ENCODE data around the gene PLAC9.
A peak's percentile ranks its signal among the peaks of the same experiment; 100 is the strongest.

PLAC9 gene

DNA sequence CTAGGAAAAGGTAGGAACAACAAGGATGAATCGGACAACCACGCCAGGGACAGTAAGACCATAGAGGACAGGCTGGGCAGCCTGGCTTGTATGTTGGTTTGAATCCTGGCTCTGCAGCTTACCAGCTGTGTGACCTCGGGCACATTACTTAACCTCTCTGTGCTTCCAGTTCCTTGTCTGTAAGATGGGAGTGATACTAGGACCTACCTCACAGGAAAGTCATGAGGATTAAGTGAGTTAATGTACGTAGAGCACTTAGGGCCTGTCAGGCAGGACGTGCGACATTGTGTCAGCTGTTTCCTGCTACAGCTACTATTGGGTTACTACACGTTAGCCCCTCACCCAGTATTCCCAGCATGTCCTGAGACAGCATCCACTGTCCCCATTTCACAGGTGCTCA lies 32.1 kb downstream of the PLAC9 start:
- POLR2A ChIA-PET, result interaction anchor here (1.0 kb wide), 1 partner anchor 41 kb away, joined by 3 read pairs; the partner anchor contains the start of gene ANXA11
- TF ChIP-seq, protein P1, sequence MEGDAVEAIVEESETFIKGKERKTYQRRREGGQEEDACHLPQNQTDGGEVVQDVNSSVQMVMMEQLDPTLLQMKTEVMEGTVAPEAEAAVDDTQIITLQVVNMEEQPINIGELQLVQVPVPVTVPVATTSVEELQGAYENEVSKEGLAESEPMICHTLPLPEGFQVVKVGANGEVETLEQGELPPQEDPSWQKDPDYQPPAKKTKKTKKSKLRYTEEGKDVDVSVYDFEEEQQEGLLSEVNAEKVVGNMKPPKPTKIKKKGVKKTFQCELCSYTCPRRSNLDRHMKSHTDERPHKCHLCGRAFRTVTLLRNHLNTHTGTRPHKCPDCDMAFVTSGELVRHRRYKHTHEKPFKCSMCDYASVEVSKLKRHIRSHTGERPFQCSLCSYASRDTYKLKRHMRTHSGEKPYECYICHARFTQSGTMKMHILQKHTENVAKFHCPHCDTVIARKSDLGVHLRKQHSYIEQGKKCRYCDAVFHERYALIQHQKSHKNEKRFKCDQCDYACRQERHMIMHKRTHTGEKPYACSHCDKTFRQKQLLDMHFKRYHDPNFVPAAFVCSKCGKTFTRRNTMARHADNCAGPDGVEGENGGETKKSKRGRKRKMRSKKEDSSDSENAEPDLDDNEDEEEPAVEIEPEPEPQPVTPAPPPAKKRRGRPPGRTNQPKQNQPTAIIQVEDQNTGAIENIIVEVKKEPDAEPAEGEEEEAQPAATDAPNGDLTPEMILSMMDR (IDR thresholded peaks at IDR 0.05; ENCODE audit: insufficient read depth, low read length, missing control alignments), result no peak
- no peak overlapping the region for H3K4me3 ChIP-seq (ENCODE audit: low read depth, low read length)
- CTCF ChIA-PET, result interaction anchor here (0.8 to 2.5 kb wide), 3 partner anchors 14 to 21 kb away, joined by 3 to 8 read pairs (median 5); no protein-coding TSS in a partner anchor
- DNase-seq (ENCODE audit: low read depth, low spot score), result no peak

GRCh38 chr10:80165173-80165572 lies 32.6 kb downstream of the PLAC9 start:
- CTCF ChIA-PET, result interaction anchor here (1.6 to 2.5 kb wide), 2 partner anchors 13 to 21 kb away, joined by 5 to 8 read pairs; no protein-coding TSS in a partner anchor
- POLR2A ChIA-PET, result interaction anchor here (1.0 to 1.3 kb wide), 2 partner anchors 38 to 40 kb away, joined by 3 read pairs; partner anchors contain the start of gene ANXA11
- no peak for DNase-seq (ENCODE audit: low read depth, low spot score)
- H3K4me3 ChIP-seq (ENCODE audit: low read depth, low read length), result no peak overlapping the region
- TF ChIP-seq, protein P1 (IDR thresholded peaks at IDR 0.05; ENCODE audit: insufficient read depth, low read length, missing control alignments), result peak; percentile 13

GRCh38 chr10:80166581-80167470 lies 34.3 kb downstream of the PLAC9 start:
- ChIA-PET CTCF (interaction anchor here (1.5 to 2.7 kb wide), 2 partner anchors 12 to 14 kb away, joined by 3 to 17 read pairs; no protein-coding TSS in a partner anchor), POLR2A (no interaction called here)
- TF ChIP-seq, protein P1 (IDR thresholded peaks at IDR 0.05; ENCODE audit: insufficient read depth, low read length, missing control alignments), result no peak
- DNase-seq (ENCODE audit: low read depth, low spot score), result no peak
- no peak overlapping the region for H3K4me3 ChIP-seq (ENCODE audit: low read depth, low read length)

DNA sequence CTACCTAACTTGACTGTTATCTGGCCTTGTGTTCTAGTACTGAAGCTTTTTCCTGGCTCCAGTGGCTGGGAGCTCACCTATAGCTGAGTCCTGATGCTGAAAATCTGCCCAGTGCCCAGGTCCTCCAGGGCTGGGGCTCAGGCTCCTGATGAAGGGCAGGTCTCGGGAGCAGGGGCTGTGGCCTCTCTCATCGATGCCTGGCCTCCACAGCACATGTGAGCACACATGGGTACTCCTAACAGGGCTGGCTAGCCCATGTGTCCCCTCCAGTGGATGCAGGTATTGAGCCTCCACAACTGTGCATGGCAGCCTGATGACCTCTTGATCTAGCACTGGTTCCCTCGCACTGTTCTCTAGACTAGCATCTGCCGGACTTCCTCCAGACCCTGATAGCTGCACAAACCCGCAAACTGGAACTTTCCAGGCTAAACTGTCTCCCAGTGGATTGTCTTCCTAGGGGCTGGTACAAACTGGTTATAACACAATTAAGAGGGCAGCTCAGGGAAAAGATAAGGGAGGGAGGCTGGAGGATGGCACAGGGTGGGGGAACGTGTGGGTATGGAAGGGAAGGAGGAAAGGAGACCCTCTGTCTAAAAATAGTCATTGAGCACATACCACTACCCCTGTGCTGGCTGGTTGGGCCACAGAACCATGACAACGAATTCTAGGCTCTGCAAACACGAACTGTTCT lies 35.1 kb downstream of the PLAC9 start:
- ChIA-PET CTCF (interaction anchor here (1.5 to 2.7 kb wide), 3 partner anchors 10 to 13 kb away, joined by 3 to 17 read pairs (median 3); no protein-coding TSS in a partner anchor), POLR2A (no interaction called here)
- no peak overlapping the region for H3K4me3 ChIP-seq (ENCODE audit: low read depth, low read length)
- TF ChIP-seq, protein P1 (IDR thresholded peaks at IDR 0.05; ENCODE audit: insufficient read depth, low read length, missing control alignments), result no peak
- DNase-seq (ENCODE audit: low read depth, low spot score), result no peak

- POLR2A ChIA-PET, result no interaction called here
- no peak overlapping the region for H3K4me3 ChIP-seq (ENCODE audit: low read depth, low read length)
- TF ChIP-seq, protein P1 (IDR thresholded peaks at IDR 0.05; ENCODE audit: insufficient read depth, low read length, missing control alignments), result no peak
- CTCF ChIA-PET, result interaction anchor here (1.5 to 2.7 kb wide), 2 partner anchors 10 to 11 kb away, joined by 3 to 17 read pairs; no protein-coding TSS in a partner anchor
- DNase-seq (ENCODE audit: low read depth, low spot score), result no peak
Measured at GRCh38 chr10:80168162-80168511, 35.6 kb downstream of the PLAC9 start.
